IMR-90 (cell line): ENCODE measurements around the gene RUSF1. TPM values are rescaled to one million over a fixed set of nuclear protein-coding genes. Genes with fewer than 3 reads are reported as not detected.
A peak's percentile ranks its signal among the peaks of the same experiment; 100 is the strongest.

ENCODE experiments used
- ATAC-seq: fragments of 200-7000 bp; cut with Tn5 transposase; 2 replicates; pipeline ENCODE4 v1.9.1; 2020; ENCODE audit warnings: low read depth, mild to moderate bottlenecking, moderate library complexity
- BruUV-seq: library from RNA; stranded (reverse); fragments of 400-500 nt; replicated peaks from 2 replicates; lab custom pipeline; 2021; lab: Mats Ljungman, UMichigan
- CTCF ChIA-PET: fragments of 300-600 bp; formaldehyde crosslinking; extraction: SDS; loops from one replicate; lab custom pipeline; 2021; ENCODE audit warnings: antibody characterized with exemption; lab: Yijun Ruan, JAX
- POLR2A ChIA-PET: fragments of 300-600 bp; sonication (Branson Sonifier 250); formaldehyde crosslinking; loops from one replicate; lab custom pipeline; 2022; ENCODE audit warnings: antibody characterized with exemption; ENCODE audit not compliant: unreplicated experiment; lab: Charles Lee
- DNase-seq: peaks from one replicate; pipeline ENCODE4 v3.0.0; 2013
- H2AFZ ChIP-seq: replicated peaks from 2 replicates; pipeline ENCODE3; 2013; ENCODE audit warnings: low read length, mild to moderate bottlenecking; ENCODE audit not compliant: poor library complexity
- H2AK5ac ChIP-seq: 2 replicates; pipeline ENCODE4 v1.6.1; 2013; ENCODE audit warnings: low read depth, low read length, inconsistent platforms
- H2AK9ac ChIP-seq: replicated peaks from 2 replicates; pipeline ENCODE3; 2013; ENCODE audit warnings: mild to moderate bottlenecking, low read depth, low read length, moderate library complexity; ENCODE audit not compliant: poor library complexity
- H2BK120ac ChIP-seq: 2 replicates; pipeline ENCODE4 v1.6.1; 2013; ENCODE audit warnings: low read depth, low read length, inconsistent platforms
- H2BK15ac ChIP-seq: 3 replicates; pipeline ENCODE4 v1.6.1; 2013; ENCODE audit warnings: low read depth, low read length, inconsistent platforms
- H2BK20ac ChIP-seq: 2 replicates; pipeline ENCODE4 v1.6.1; 2013; ENCODE audit warnings: low read depth, mild to moderate bottlenecking, inconsistent platforms, low read length, moderate library complexity
- H2BK5ac ChIP-seq: 2 replicates; pipeline ENCODE4 v1.6.1; 2013; ENCODE audit warnings: mild to moderate bottlenecking, low read depth, low read length, inconsistent platforms; ENCODE audit not compliant: poor library complexity, severe bottlenecking
- H3K14ac ChIP-seq: replicated peaks from 2 replicates; pipeline ENCODE4 v1.6.1; 2013; ENCODE audit warnings: low read depth, low read length, inconsistent platforms
- H3K18ac ChIP-seq: 2 replicates; pipeline ENCODE4 v1.6.1; 2013; ENCODE audit warnings: low read depth, low read length, control low read depth
- H3K23ac ChIP-seq: 2 replicates; pipeline ENCODE4 v1.6.1; 2013; ENCODE audit warnings: low read depth, low read length, inconsistent platforms
- H3K27ac ChIP-seq: 2 replicates; pipeline ENCODE4 v1.5.1; 2013; ENCODE audit warnings: mild to moderate bottlenecking, control low read depth, low read length; ENCODE audit not compliant: insufficient read depth
- H3K27me3 ChIP-seq: 2 replicates; pipeline ENCODE4 v1.6.1; 2013; ENCODE audit warnings: low read length; ENCODE audit not compliant: control insufficient read depth, insufficient read depth
- H3K36me3 ChIP-seq: 2 replicates; pipeline ENCODE4 v1.6.1; 2013; ENCODE audit warnings: low read length, mixed read lengths; ENCODE audit not compliant: control insufficient read depth, insufficient read depth
- H3K4ac ChIP-seq: 2 replicates; pipeline ENCODE4 v1.6.1; 2013; ENCODE audit warnings: low read depth, low read length, inconsistent platforms
- H3K4me1 ChIP-seq: 2 replicates; pipeline ENCODE4 v1.6.1; 2013; ENCODE audit warnings: low read length, mixed read lengths; ENCODE audit not compliant: control insufficient read depth, insufficient read depth
- H3K4me2 ChIP-seq: 2 replicates; pipeline ENCODE4 v1.6.1; 2013; ENCODE audit warnings: low read depth, mild to moderate bottlenecking, control low read depth, low read length, moderate library complexity
- H3K4me3 ChIP-seq: 2 replicates; pipeline ENCODE4 v1.5.1; 2013; ENCODE audit warnings: low read depth, mild to moderate bottlenecking, control low read depth, low read length, moderate library complexity; ENCODE audit not compliant: insufficient read depth
- H3K56ac ChIP-seq: 2 replicates; pipeline ENCODE4 v1.6.1; 2013; ENCODE audit warnings: low read length, inconsistent platforms; ENCODE audit not compliant: insufficient read depth; ENCODE audit errors: extremely low read depth
- H3K79me1 ChIP-seq, 2 experiments: 2 replicates each; pipeline ENCODE4 v1.6.1; 2013; ENCODE audit warnings: low read length in 2 of 2, inconsistent platforms in 1 of 2, low read depth in 1 of 2
- H3K9ac ChIP-seq: 2 replicates; pipeline ENCODE4 v1.6.1; 2013; ENCODE audit warnings: low read depth, low read length, control low read depth
- H3K9me1 ChIP-seq: 2 replicates; pipeline ENCODE4 v1.6.1; 2013; ENCODE audit warnings: low read length, inconsistent platforms; ENCODE audit not compliant: insufficient read depth
- H3K9me3 ChIP-seq: 2 replicates; pipeline ENCODE4 v1.6.1; 2013; ENCODE audit warnings: low read length; ENCODE audit not compliant: control insufficient read depth, insufficient read depth
- H4K20me1 ChIP-seq: 2 replicates; pipeline ENCODE4 v1.6.1; 2013; ENCODE audit warnings: low read length, inconsistent platforms; ENCODE audit not compliant: insufficient read depth
- H4K5ac ChIP-seq: 2 replicates; pipeline ENCODE4 v1.6.1; 2013; ENCODE audit warnings: mild to moderate bottlenecking, low read depth, low read length, control low read depth
- H4K8ac ChIP-seq, 2 experiments: 2 replicates each; pipeline ENCODE4 v1.6.1; 2013; ENCODE audit warnings: low read depth in 2 of 2, low read length in 2 of 2, control low read depth in 1 of 2, inconsistent platforms in 1 of 2
- H4K91ac ChIP-seq: 2 replicates; pipeline ENCODE4 v1.6.1; 2013; ENCODE audit warnings: low read depth, low read length, inconsistent platforms; ENCODE audit not compliant: insufficient read depth
- BHLHE40 ChIP-seq: fragments of 150-350 bp; IDR thresholded peaks from 2 replicates; pipeline ENCODE4 v1.6.1; 2016; ENCODE audit warnings: mild to moderate bottlenecking, low read depth, low read length
- CEBPB ChIP-seq: IDR thresholded peaks from 2 replicates; pipeline ENCODE4 v1.6.1; 2012; ENCODE audit warnings: low read depth, low read length, improper control_type of control experiment
- CHD1 ChIP-seq: IDR thresholded peaks from 2 replicates; pipeline ENCODE4 v1.6.1; 2012; ENCODE audit warnings: low read depth, low read length, improper control_type of control experiment
- FOS ChIP-seq: fragments of 150-350 bp; IDR thresholded peaks from 2 replicates; pipeline ENCODE4 v1.6.1; 2016; ENCODE audit warnings: low read depth, low read length
- MAZ ChIP-seq: IDR thresholded peaks from 2 replicates; pipeline ENCODE4 v1.6.1; 2012; ENCODE audit warnings: low read depth, mild to moderate bottlenecking, low read length, improper control_type of control experiment, moderate library complexity, borderline replicate concordance
- WGBS, 2 experiments: methylation state at CpG; one replicate each; pipeline versions ENCODE4 v1.1.5 to v1.1.7; 2013; ENCODE audit warnings: missing lambda C conversion rate in 2 of 2; ENCODE audit not compliant: insufficient read length in 1 of 2; ENCODE audit errors: extremely low coverage in 2 of 2; 5-methylcytosine and 5-hydroxymethylcytosine counted together
- dilution Hi-C: fragments of 300-500 bp; cut with HindIII; formaldehyde crosslinking; loops from one replicate; pipeline ENCODE4 v1.14.3; 2018; ENCODE audit warnings: low sequenced_read_pairs; ENCODE audit not compliant: unreplicated experiment
- in situ Hi-C: fragments of 300-500 bp; cut with MboI; formaldehyde crosslinking; loops from 3 replicates; pipeline ENCODE4 v1.14.3; 2019; ENCODE audit warnings: low sequenced_read_pairs, inconsistent platforms, mixed read lengths
- intact Hi-C: fragments of 100-400 bp; cut with micrococcal nuclease; formaldehyde crosslinking; loops from 2 replicates; pipeline ENCODE4 v1.10.0; 2022
- polyA plus RNA-seq, 3 experiments: library from polyadenylated mRNA; depleted of rRNA; stranded (reverse); fragments of >200 nt; gene quantifications; 2 replicates each; pipeline ENCODE4 v1.2.3, GENCODE V29; 2012; ENCODE audit warnings: low replicate concordance in 1 of 3
- total RNA-seq: library from RNA; depleted of rRNA; stranded (reverse); fragments of >200 nt; gene quantifications from 2 replicates; pipeline ENCODE4 v1.2.3, GENCODE V29; 2012

Gene RUSF1
- total and polyA plus RNA-seq, 2 of the 4 experiments (the other 2 are of a cell fraction): 22.9 to 65.0 TPM

DNA sequence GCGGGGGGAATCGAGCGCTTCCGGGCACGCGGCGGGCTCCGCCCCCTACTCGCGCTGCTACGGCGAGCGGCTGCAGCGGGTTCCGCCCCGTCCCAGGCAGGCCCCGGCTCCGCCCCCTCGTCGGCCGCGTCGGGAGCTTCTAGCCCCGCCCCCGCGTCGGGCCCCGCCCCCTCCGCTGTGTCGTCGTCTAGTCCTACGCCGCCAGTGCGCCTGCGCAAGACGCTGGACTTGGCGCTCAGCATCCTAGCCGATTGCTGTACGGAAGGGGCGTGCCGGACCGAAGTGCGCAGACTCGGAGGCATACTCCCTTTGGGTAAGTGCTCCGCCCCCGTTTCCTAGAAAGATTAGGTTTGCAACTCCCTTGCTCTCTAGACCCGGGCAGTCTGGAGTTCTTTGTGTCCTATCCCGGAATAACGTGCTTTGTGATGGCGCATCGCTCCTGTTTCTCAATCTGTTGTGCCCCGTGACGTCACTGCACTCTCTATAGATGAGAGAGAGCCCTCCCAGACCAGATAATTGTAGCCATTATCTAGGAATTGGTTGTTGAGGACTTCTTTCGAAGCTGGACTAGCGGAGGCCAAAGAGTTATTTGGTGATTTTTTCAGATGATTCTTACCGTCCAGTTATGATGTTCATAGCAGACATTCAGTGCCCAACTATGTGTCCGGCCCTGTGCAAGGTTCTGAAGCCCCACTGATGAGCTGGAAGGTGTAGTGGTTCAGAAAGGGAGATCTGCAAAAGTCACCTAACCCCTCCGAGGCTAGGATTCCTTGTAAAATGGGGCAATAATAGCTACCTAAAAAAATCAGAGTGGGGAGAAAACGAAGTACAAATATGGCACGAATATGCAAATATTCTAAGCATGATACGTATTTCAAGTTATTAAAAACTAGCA, 48.3 kb downstream of the RUSF1 start:
- no TSS peak for BruUV-seq
- Histone ChIP-seq H3K79me1 (peaks cover 14 to 50% of the 10 kb centered on the region in 2 experiments), H2AK9ac (peak overlapping the region; percentile 100), H3K18ac (peak overlapping the region; percentile 71), H3K56ac (peak overlapping the region; percentile 76; the same call in 1 of the 2 replicates), H4K5ac (peak overlapping the region; percentile 69), H3K14ac (peak overlapping the region; percentile 90), H3K27me3 (no peaks in the 10 kb centered on the region), H2BK5ac (peak overlapping the region; percentile 96), H3K36me3 (peaks cover 9% of the 10 kb centered on the region), H2BK120ac (peak overlapping the region; percentile 93), H3K9me3 (no peaks in the 10 kb centered on the region), H3K4me3 (peak overlapping the region; percentile 55), H4K20me1 (peaks cover 30% of the 10 kb centered on the region), H3K27ac (peak overlapping the region; percentile 90), H2AK5ac (peak overlapping the region; percentile 62), H4K8ac (peak overlapping the region; percentile 16 to 96), H3K23ac (peak overlapping the region; percentile 91), H2AFZ (peak overlapping the region; percentile 96), H4K91ac (peak overlapping the region; percentile 97), H3K4me1 (peaks cover 11% of the 10 kb centered on the region), H2BK15ac (no peak overlapping the region; the same call in 2 of the 3 replicates), H3K4ac (peak overlapping the region; percentile 94), H3K9me1 (peaks cover 18% of the 10 kb centered on the region; the same call in 1 of the 2 replicates), H3K9ac (peak overlapping the region; percentile 85), H2BK20ac (no peak overlapping the region), H3K4me2 (peak overlapping the region; percentile 72)
- peak; percentile 87 for TF ChIP-seq CEBPB
- TF ChIP-seq CHD1: no peak
- TF ChIP-seq MAZ: peak; percentile 39; the same call in 1 of the 2 replicates
- TF ChIP-seq FOS: no peak
- peak; percentile 20; the same call in 1 of the 2 replicates for TF ChIP-seq BHLHE40
- dilution Hi-C loops: no loop called here
- in situ Hi-C loops: loop anchor here (10.0 to 25.0 kb wide), 2 partner anchors 385 to 402 kb away; partner anchors contain the start of genes ZNF267, ZNF646 and ZNF668
- ATAC-seq (peak; percentile 90), DNase-seq (peak; percentile 99)
- 1% methylated on average over 32 of the region's 61 CpGs; no CpG with 5 or more reads in 1 of the 2 experiments for WGBS, 2 experiments
- CTCF ChIA-PET: interaction anchor here (0.5 to 1.8 kb wide), 6 partner anchors 8 to 336 kb away, joined by 3 to 7 read pairs (median 4); no protein-coding TSS in a partner anchor
- POLR2A ChIA-PET: interaction anchor here (0.5 to 2.5 kb wide), 6 partner anchors 12 to 506 kb away, joined by 3 to 16 read pairs (median 3); partner anchors contain the start of genes KAT8, TGFB1I1 and ZNF267
- intact Hi-C loops: loop anchor here (1.0 to 2.0 kb wide), 2 partner anchors 12 to 409 kb away; partner anchors contain the start of gene TGFB1I1
